GM19455 (cell line): Measurements from ENCODE around the gene HNRNPA0.

Source experiments
- ATAC-seq: cut with Tn5 transposase; IDR thresholded peaks from one replicate; pipeline ENCODE4 v1.9.1; 2021; ENCODE audit not compliant: unreplicated experiment

The HNRNPA0 gene

GRCh38 chr5:137728048-137728447 lies 26.1 kb downstream of the HNRNPA0 start:
- no peak for ATAC-seq

GRCh38 chr5:137727623-137728022 lies 26.5 kb downstream of the HNRNPA0 start:
- ATAC-seq = no peak

- ATAC-seq = no peak
These were observed 29.9 kb downstream of the HNRNPA0 start for GRCh38 chr5:137724251-137724650.

- no peak for ATAC-seq
These were observed 35.6 kb downstream of the HNRNPA0 start for GRCh38 chr5:137718611-137719010.

- no peak for ATAC-seq
These were observed 37.8 kb downstream of the HNRNPA0 start for GRCh38 chr5:137716337-137716736.

- no peak for ATAC-seq
These were observed 38.7 kb downstream of the HNRNPA0 start for GRCh38 chr5:137715456-137715855.

GRCh38 chr5:137714946-137715345 lies 39.2 kb downstream of the HNRNPA0 start:
- no peak for ATAC-seq

GRCh38 chr5:137714494-137714893 lies 39.7 kb downstream of the HNRNPA0 start:
- no peak for ATAC-seq

- no peak for ATAC-seq
These were observed 42.0 kb downstream of the HNRNPA0 start for GRCh38 chr5:137712139-137712667.

- no peak for ATAC-seq
These were observed 44.1 kb downstream of the HNRNPA0 start for GRCh38 chr5:137710086-137710485.

GRCh38 chr5:137708796-137709559 lies 45.2 kb downstream of the HNRNPA0 start:
- no peak for ATAC-seq

- ATAC-seq = no peak
These were observed 46.1 kb downstream of the HNRNPA0 start for GRCh38 chr5:137708062-137708461.

- ATAC-seq = no peak
These were observed 47.3 kb downstream of the HNRNPA0 start for GRCh38 chr5:137706841-137707240.

- ATAC-seq = no peak
These were observed 49.1 kb downstream of the HNRNPA0 start for GRCh38 chr5:137705106-137705505.

GRCh38 chr5:137703565-137703964 lies 50.6 kb downstream of the HNRNPA0 start:
- ATAC-seq = no peak

GRCh38 chr5:137700282-137700680 lies 53.9 kb downstream of the HNRNPA0 start:
- ATAC-seq = no peak

GRCh38 chr5:137699336-137700281 lies 54.6 kb downstream of the HNRNPA0 start:
- no peak for ATAC-seq

- no peak for ATAC-seq
These were observed 57.7 kb downstream of the HNRNPA0 start for GRCh38 chr5:137696481-137696880.

- no peak for ATAC-seq
These were observed 58.3 kb downstream of the HNRNPA0 start for GRCh38 chr5:137695651-137696428.
